Measurements from ENCODE around the gene USP21.
A peak's percentile ranks its signal among the peaks of the same experiment; 100 is the strongest.

Gene USP21

DNA sequence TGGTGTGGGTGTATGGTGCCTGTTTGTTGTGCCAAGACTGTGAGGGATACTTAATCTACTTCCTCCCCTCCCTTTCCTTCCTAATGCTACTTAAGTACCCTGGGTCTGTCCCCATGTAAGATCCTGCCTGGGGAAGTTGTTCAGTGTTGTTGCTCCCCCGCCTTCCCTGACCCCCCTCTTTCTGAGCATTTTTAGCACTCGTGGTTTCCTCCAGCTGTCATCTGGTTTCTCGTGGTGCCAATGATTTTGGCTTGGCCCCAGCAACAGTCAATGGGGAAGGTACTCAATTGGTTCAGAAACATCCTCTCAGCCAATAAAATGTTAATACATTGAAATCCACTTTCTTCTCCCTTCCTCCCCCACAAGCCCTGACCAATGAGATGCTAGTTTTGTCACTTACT, 26.0 kb downstream of the USP21 start:
- DNase-seq: peak; percentile 85 to 86
- peaks cover 0 to 13% (median 6%) of the 10 kb centered on the region in 4 donors for H3K4me1 ChIP-seq
- TF ChIP-seq CTCF (IDR thresholded peaks at IDR 0.05): no peak
- no peaks in the 10 kb centered on the region for H3K9me3 ChIP-seq
- H3K4me3 ChIP-seq: no peak overlapping the region
- H3K27me3 ChIP-seq: no peaks in the 10 kb centered on the region
- no peaks in the 10 kb centered on the region for H3K36me3 ChIP-seq
- peak overlapping the region in 1 of 2 donors; percentile 44 for H3K27ac ChIP-seq
- intact Hi-C loops (cut with DNase I; ENCODE audit: low total_unique reads): no loop called here

DNA sequence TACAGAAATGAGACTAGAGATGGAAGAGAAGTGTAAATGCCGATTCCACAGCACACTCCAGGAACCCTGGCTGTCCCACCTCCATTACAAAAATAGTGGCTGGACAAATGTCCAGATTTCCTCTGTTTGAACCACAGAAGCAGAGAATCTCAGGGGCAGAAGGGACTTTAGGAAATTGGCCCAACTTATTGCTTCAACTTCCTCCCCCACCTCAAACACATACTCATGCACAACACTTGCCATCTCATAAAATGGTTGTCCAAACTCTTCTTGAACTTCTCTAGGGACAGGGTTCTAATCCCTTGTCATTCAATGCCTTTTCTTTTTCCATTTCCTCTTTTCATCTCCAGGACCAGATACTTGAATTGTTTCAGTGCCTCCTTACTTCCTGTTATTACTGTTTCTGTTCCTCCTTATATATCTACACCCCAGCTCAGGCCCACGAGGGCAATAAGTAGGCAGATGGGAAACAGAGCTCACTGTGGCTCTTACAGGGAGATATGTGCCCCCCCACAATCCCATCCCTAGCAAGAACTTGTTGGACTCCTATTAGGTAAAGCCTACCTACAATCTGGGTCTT, 26.5 kb downstream of the USP21 start:
- intact Hi-C loops (cut with DNase I; ENCODE audit: low total_unique reads): no loop called here
- H3K9me3 ChIP-seq: no peaks in the 10 kb centered on the region
- no peak for TF ChIP-seq CTCF (IDR thresholded peaks at IDR 0.05)
- peaks cover 0 to 2% (median 1%) of the 10 kb centered on the region in 3 donors for H3K36me3 ChIP-seq
- peak in 1 of 2 donors; percentile 42 for DNase-seq
- no peak overlapping the region for H3K4me3 ChIP-seq
- peak overlapping the region in 1 of 2 donors; percentile 44 for H3K27ac ChIP-seq
- H3K4me1 ChIP-seq: peaks cover 0 to 13% (median 6%) of the 10 kb centered on the region in 4 donors
- no peaks in the 10 kb centered on the region for H3K27me3 ChIP-seq

- Histone ChIP-seq H3K36me3 (peaks cover 0 to 13% (median 7%) of the 10 kb centered on the region in 3 donors), H3K4me1 (peaks cover 0 to 13% (median 6%) of the 10 kb centered on the region in 4 donors), H3K9me3 (no peaks in the 10 kb centered on the region), H3K4me3 (no peak overlapping the region), H3K27me3 (no peaks in the 10 kb centered on the region), H3K27ac (no peak overlapping the region)
- DNase-seq: peak in 1 of 2 donors; percentile 53
- intact Hi-C loops (cut with DNase I; ENCODE audit: low total_unique reads): no loop called here
- TF ChIP-seq CTCF (IDR thresholded peaks at IDR 0.05): no peak
These were observed 28.0 kb downstream of the USP21 start for GRCh38 chr1:161187311-161187710.

GRCh38 chr1:161188381-161188780, 29.1 kb downstream of the USP21 start:
- peaks cover 0 to 13% (median 7%) of the 10 kb centered on the region in 3 donors for H3K36me3 ChIP-seq
- no peaks in the 10 kb centered on the region for H3K9me3 ChIP-seq
- DNase-seq: peak in 1 of 2 donors; percentile 4
- no peak overlapping the region for H3K27ac ChIP-seq
- intact Hi-C loops (cut with DNase I; ENCODE audit: low total_unique reads): no loop called here
- H3K4me3 ChIP-seq: no peak overlapping the region
- no peaks in the 10 kb centered on the region for H3K27me3 ChIP-seq
- TF ChIP-seq CTCF (IDR thresholded peaks at IDR 0.05): no peak
- H3K4me1 ChIP-seq: peaks cover 0 to 13% (median 6%) of the 10 kb centered on the region in 4 donors

DNA sequence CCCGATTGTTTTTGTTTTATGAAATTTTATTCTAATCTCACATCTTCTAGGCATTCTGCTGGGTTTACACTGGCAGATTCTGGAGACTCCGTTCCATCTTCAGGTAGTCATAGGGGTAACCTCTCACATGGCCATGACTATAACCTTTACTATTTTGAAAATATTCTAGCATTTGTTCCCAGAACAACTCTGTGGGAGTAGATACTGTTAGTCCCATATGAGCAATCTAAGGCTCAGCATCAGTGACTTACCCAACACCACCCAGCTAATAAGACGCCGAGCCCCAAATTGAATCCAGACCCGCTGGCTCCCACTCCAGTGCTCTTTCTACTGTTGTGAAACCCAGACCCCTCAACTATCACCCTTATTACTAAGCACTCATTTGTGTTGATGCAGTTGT, 29.7 kb downstream of the USP21 start:
- no peaks in the 10 kb centered on the region for H3K27me3 ChIP-seq
- H3K36me3 ChIP-seq: peaks cover 0 to 13% (median 7%) of the 10 kb centered on the region in 3 donors
- no peak overlapping the region for H3K4me3 ChIP-seq
- H3K4me1 ChIP-seq: peaks cover 0 to 13% (median 6%) of the 10 kb centered on the region in 4 donors
- intact Hi-C loops (cut with DNase I; ENCODE audit: low total_unique reads): no loop called here
- no peak overlapping the region for H3K27ac ChIP-seq
- no peaks in the 10 kb centered on the region for H3K9me3 ChIP-seq
- DNase-seq: peak in 1 of 2 donors; percentile 15
- no peak for TF ChIP-seq CTCF (IDR thresholded peaks at IDR 0.05)
